Body of pancreas (tissue), 4 donors: Measurements from ENCODE around the gene C2orf49.

Experiments
- CTCF ChIP-seq, 7 experiments: fragments of 450-650 bp in 4 of 7; fragments of 200-600 bp in 3 of 7; sonication (generic) in 3 of 7; IDR thresholded peaks; one replicate each; pipeline ENCODE4 v1.5.1; 2016 to 2019; ENCODE audit warnings: antibody characterized with exemption in 7 of 7
- POLR2A ChIP-seq, 3 donors: fragments of 450-650 bp; IDR thresholded peaks; one replicate each; pipeline ENCODE4 v1.6.1; 2016; ENCODE audit warnings: antibody characterized with exemption in 3 of 3, mild to moderate bottlenecking in 2 of 3

GRCh38 chr2:105307962-105308361 lies 29.4 kb upstream of the C2orf49 start:
- TF ChIP-seq CTCF (IDR thresholded peaks at IDR 0.05) (no peak), POLR2A (IDR thresholded peaks at IDR 0.05) (no peak)
